ENCODE data around the gene ZNF620.
"Not testable (repeated sequence)": the region's sequence is repeated elsewhere in the genome, so short reads cannot be mapped to it uniquely, and the experiment has no call there.

The ZNF620 gene

DNA sequence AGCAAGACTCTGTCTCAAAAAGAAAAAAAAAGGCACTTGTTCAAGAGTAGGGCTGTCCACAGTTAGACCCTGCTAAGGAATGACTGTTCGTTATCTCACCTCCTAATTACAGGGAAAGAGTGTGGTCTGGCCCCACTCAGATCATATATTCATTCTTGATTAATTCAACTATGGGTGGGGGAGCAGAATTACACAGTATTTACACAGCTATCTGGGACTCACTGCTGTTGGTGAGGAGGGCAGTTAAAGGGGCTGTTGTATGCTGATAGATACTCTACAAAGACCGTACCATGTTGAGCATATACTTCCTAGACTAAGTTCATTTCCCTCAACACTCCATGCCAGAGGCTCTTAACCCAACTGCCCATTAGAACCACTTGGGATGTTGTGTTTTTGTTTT, 3.8 kb upstream of the ZNF620 start:
- DNase-seq (ENCODE audit: low spot score): no peak

DNA sequence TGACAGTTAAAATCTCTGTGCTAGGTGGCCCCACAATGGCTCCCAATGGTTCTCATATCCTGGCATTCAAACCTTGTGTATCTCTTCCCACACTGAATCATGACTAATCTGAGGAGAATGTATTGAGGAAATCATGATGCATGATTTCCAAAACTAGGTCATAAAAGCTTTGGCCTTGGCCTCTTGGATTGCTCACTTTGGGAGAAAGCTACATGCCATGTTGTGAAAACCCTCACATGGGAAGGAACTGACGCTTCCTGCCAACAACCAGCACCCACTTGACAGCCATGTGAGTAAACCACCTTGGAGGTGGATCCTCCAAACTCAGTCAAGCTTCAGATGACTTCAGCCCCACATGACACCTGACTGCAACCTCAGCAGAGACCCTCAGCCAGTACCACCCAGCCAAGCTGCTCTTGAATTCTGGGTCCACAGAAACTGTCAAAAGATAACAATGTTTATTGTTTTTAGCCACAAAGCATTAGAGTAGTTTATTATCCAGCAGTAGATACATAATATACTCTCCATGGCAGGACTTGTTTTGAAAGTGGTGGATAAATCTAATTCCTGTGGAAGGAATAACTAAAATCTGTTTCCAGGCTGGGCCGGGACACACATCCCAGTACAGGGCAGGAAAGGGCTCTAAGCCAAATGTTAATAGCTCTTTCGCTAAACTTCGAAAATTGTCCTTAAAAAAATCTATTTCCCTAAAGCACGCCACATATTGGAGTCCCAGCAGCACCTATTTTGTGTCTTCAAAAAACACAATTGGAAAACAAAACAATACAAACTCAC, 1.0 kb upstream of the ZNF620 start:
- no peak for DNase-seq (ENCODE audit: low spot score)

DNA sequence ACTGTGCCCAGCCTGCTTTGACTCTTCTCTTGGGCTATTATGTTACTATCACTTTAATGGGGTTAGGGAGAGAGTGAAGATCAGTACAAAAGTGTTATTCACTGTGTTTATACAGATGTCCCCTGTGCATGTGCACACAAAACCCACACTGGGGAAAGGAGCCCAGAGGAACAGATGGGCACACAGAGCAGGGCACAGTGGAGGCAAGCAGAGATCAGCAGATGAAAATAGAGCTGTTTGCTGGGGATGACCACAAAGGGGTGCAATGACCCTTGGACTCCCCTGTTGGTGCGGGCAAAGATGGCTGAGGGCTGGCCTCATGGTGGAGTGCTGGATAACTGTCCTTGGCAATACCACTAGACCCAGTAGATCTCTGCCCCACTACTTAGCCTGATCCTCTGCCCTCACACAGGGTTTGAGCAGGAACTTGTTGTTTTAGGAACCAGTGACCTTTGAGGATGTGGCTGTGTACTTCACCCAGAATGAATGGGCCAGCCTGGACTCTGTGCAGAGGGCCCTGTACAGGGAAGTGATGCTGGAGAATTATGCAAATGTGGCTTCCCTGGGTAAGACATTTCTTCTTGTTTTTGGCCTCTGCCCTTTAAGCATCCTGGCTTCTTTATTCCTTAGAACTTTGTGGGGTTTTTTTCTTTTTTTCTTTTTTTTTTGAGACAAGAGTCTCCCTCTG, 5.3 kb downstream of the ZNF620 start:
- DNase-seq (ENCODE audit: low spot score): no peak

DNA sequence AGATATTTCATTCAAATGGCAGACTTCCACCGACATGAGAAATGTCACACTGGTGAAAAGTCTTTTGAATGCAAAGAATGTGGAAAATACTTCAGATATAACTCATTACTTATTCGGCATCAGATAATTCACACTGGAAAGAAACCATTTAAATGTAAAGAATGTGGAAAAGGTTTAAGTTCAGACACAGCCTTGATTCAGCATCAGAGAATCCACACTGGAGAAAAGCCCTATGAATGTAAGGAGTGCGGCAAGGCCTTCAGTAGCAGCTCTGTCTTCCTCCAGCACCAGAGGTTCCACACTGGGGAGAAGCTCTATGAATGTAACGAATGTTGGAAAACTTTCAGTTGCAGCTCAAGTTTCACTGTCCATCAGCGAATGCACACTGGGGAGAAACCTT, 10.4 kb downstream of the ZNF620 start:
- DNase-seq (ENCODE audit: low spot score): no peak

GRCh38 chr3:40518067-40518466, 12.2 kb downstream of the ZNF620 start:
- DNase-seq (ENCODE audit: low spot score): no peak

DNA sequence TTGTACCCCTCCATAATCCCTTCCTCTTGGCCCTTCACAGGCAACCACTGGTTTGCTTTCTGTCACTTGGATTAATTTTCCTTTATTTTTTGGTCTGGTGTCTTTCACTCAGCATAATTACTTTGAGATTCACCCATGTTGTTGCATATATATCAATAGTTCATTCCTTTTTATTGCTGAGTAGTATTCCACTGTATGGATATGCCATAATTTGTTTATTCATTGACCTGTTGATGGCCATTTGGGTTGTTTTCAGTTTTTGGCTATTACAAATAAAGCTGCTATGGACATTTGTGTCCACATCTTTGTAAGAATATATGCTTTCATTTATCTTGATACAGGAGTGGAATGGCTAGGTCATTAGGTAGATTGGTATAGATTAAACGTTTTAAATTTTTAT, 13.0 kb downstream of the ZNF620 start:
- no peak for DNase-seq (ENCODE audit: low spot score)

DNA sequence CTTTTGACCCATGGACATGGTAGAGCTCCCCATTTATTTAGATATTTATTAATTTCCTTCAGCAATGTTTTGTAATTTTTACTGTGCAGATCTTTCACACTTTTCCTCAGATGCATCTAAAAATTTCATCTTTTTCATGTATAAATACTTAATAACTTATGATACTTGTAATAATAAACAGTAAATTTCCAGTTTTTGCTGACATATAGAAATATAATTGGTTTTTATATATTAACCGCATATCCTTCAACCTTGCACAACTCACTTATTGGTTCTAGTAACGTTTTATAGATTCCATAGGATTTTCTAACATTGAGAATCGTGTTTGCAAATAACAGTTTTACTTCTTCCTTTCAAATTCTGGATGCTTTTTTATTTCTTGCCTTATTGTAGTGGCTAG, 15.4 kb downstream of the ZNF620 start:
- no peak for DNase-seq (ENCODE audit: low spot score)

DNA sequence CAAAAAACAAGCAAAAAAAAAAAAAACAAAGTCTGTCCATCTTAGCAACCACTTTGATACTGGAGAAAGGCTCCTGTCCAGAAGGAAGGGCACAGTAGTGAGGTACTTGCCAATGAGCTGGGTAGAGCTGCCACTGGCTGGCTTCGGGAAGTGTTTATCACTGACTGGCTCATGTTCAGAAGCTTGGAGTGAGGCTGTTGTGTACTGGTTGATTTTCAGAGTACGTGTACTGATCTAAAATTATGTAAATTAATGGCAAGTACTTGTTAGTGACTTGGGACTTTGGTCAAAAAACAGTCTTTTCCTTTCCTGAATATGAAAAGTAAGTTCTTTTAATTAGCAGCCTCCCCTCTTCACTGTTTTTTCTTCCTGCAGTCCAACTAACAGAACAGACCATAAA, 17.9 kb downstream of the ZNF620 start:
- DNase-seq (ENCODE audit: low spot score): no peak

DNA sequence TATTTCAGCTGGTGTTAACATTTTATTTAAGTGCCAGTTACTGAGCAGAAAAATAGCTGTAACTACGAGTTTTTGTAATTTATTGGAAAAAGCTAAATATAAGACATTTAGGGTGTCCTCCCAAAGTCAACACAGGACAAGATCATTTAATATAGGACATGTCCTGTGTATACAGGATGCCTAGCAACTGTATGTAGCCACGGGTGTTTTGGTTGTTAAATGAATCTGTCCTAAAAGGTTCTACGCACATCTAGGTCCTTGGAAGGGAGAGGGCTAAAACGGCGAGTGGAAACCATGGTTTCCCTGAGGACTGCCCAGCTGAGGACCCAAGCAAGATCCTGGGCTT, 18.4 kb downstream of the ZNF620 start:
- DNase-seq (ENCODE audit: low spot score): no peak

- DNase-seq (ENCODE audit: low spot score): peak; percentile 85
Measured at GRCh38 chr3:40524568-40525285, 18.9 kb downstream of the ZNF620 start, which contains the start of gene ZNF621. TSS of gene ZNF621 (plus strand) at chr3:40524960. CDS start at chr3:40525841, 881 bp downstream.

- no peak for DNase-seq (ENCODE audit: low spot score)
Measured at GRCh38 chr3:40528426-40528825, 22.6 kb downstream of the ZNF620 start.

DNA sequence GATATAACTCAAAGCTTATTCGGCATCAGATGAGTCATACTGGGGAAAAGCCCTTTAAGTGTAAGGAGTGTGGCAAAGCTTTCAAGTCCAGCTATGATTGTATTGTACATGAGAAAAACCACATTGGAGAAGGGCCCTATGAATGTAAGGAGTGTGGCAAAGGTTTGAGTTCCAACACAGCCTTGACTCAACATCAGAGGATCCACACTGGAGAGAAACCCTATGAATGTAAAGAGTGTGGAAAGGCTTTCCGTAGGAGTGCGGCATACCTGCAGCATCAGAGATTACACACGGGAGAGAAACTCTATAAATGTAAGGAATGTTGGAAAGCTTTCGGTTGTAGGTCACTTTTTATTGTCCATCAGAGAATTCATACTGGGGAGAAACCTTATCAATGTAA, 26.4 kb downstream of the ZNF620 start:
- DNase-seq (ENCODE audit: low spot score): no peak

DNA sequence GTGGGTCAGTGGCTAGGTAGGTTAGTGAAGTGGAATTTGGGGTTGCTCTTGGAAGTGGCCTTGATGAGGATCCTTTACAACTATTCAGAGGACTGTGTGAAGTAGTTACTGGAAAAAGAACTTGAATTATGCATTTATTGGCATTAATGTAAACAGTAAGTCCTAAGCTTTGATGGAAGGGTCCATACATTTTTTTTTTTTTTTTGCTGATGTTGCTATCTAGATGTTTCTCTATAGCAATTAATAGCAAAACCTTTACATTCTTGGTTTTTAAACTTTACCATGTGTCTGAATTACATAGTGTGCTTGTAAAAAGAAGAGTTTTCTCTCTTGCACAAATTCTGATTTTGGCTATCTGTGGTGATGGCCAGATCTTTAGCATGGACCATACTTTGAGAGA, 28.4 kb downstream of the ZNF620 start:
- no peak for DNase-seq (ENCODE audit: low spot score)

- no peak for DNase-seq (ENCODE audit: low spot score)
Measured at GRCh38 chr3:40546816-40547215, 41.0 kb downstream of the ZNF620 start.

- DNase-seq (ENCODE audit: low spot score): no peak
Measured at GRCh38 chr3:40550167-40550566, 44.3 kb downstream of the ZNF620 start.

DNA sequence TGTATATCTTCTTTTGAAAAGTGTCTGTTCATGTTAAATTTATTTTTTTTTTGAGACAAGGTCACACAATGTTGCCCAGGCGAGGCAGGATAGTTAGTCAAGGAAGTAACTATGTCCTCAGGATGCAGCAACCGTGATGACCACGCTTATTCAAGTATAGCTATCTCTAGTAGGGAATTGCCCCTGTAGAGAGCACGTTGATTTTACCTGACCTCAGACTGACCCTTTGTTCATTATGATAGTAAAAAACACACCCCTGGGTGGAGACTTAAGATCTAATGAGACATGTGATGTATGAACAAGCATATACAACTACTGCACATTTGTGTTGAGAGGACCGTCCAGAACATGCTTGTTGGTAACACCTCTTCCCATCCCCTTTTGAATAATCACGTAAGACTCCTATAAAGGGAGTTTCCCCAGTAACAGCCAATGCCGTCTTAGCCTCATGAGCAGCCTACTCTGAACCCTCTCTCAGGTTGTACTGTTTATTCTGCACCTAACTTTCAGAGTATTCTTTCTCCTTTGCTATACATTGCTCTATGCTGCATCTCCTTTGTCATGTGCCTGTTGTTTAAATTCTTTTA, 51.8 kb downstream of the ZNF620 start:
- DNase-seq (ENCODE audit: low spot score): no peak

DNA sequence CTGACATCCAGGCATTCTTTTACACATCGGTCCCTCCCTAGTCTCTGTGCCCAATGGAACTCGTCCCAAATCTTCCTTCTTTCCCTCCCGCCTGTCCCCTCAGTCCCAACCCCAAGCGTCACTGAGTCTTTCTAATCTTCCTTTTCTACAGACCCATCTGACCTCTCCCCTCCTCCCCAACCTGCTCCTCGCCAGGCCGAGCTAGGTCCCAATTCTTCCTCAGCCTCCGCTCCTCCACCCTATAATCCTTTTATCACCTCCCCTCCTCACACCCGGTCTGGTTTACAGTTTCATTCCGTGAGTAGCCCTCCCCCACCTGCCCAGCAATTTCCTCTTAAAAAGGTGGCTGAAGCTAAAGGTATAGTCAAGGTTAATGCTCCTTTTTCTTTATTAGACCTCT, 56.6 kb downstream of the ZNF620 start:
- DNase-seq (ENCODE audit: low spot score): not testable (repeated sequence)

GRCh38 chr3:40565629-40566028, 59.8 kb downstream of the ZNF620 start:
- DNase-seq (ENCODE audit: low spot score): not testable (repeated sequence)

GRCh38 chr3:40566694-40567093, 60.9 kb downstream of the ZNF620 start:
- no peak for DNase-seq (ENCODE audit: low spot score)

All from HuH-7 (cell line).